Epithelial cell of esophagus (primary cell): Measurements from ENCODE around the gene MED23.

Source experiments
- DNase-seq: peaks from one replicate; pipeline ENCODE4 v3.0.0; 2010; ENCODE audit warnings: low read depth
- H3K4me3 ChIP-seq: 2 replicates; pipeline ENCODE4 v1.5.1; 2011; ENCODE audit warnings: mild to moderate bottlenecking, low read length, control low read depth
- TF ChIP-seq, protein P1 (sequence below): IDR thresholded peaks from 2 replicates; pipeline ENCODE4 v1.5.1; 2011; ENCODE audit warnings: low read depth, mild to moderate bottlenecking, low read length, control low read depth, inconsistent platforms; ENCODE audit not compliant: insufficient read depth; ENCODE audit errors: missing control alignments

Gene MED23

GRCh38 chr6:131646249-131646670 is 18.2 kb upstream of the MED23 start:
- TF ChIP-seq, protein P1, sequence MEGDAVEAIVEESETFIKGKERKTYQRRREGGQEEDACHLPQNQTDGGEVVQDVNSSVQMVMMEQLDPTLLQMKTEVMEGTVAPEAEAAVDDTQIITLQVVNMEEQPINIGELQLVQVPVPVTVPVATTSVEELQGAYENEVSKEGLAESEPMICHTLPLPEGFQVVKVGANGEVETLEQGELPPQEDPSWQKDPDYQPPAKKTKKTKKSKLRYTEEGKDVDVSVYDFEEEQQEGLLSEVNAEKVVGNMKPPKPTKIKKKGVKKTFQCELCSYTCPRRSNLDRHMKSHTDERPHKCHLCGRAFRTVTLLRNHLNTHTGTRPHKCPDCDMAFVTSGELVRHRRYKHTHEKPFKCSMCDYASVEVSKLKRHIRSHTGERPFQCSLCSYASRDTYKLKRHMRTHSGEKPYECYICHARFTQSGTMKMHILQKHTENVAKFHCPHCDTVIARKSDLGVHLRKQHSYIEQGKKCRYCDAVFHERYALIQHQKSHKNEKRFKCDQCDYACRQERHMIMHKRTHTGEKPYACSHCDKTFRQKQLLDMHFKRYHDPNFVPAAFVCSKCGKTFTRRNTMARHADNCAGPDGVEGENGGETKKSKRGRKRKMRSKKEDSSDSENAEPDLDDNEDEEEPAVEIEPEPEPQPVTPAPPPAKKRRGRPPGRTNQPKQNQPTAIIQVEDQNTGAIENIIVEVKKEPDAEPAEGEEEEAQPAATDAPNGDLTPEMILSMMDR = no peak
- H3K4me3 ChIP-seq = no peak overlapping the region
- no peak for DNase-seq

GRCh38 chr6:131645846-131646245 is 17.8 kb upstream of the MED23 start:
- DNase-seq = no peak
- TF ChIP-seq, protein P1 = no peak
- no peak overlapping the region for H3K4me3 ChIP-seq

DNA sequence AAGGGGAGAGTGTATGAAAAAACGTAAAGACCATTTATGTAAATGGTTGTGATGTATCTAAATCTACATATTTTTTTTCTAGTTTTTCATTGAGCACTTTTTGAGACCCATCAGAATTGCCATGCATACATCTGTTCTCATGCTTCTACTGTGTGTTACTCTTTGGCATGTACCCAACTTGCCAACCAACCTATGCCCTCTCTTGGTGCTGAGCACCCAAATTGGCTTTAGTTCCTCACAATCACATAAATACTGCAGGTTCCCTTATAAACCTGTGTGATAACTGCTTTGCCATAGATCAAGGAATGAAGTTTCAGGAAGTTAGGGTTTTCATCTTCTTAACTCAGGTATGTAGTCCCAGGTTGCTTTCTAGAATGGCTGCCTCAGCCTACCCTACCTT is 16.9 kb upstream of the MED23 start:
- DNase-seq = no peak
- TF ChIP-seq, protein P1 = no peak
- no peak overlapping the region for H3K4me3 ChIP-seq

DNA sequence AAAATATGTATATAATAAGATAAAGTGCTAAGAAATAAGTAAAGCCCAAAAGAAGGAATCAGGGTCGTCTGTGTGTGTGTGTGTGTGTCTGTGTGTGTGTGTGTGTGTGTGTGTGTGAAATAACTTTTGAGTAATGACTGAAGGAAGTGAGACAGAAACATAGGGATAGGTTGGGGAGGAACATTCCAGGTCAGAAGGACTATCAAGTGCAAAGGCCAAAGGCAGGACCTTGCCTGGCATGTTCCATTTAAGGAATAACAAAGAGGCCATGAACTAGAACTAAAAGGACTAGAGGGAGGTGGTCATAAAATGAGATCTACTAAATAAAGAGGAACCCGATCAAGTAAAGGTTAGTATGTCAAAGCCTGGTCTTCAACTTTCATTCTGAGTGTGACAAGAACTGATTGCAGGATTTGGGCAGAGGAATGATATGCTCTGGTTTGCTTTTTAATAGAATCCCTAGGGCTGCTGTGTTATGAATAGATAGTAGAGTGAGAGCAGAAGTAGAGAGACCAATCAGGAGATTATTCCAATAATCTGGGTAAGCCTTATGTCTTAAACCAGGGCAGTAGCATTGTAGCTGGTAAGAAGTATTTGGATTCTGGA is 15.9 kb upstream of the MED23 start:
- TF ChIP-seq, protein P1 = no peak
- no peak overlapping the region for H3K4me3 ChIP-seq
- no peak for DNase-seq

- TF ChIP-seq, protein P1 = no peak
- H3K4me3 ChIP-seq = no peak overlapping the region
- DNase-seq = no peak
These were observed 15.1 kb upstream of the MED23 start for GRCh38 chr6:131642987-131643611.

GRCh38 chr6:131642565-131642964 is 14.5 kb upstream of the MED23 start:
- H3K4me3 ChIP-seq = no peak overlapping the region
- TF ChIP-seq, protein P1 = no peak
- DNase-seq = no peak

GRCh38 chr6:131641554-131641953 is 13.5 kb upstream of the MED23 start:
- TF ChIP-seq, protein P1 = no peak
- DNase-seq = no peak
- no peak overlapping the region for H3K4me3 ChIP-seq
